NCI-H187 (cell line): ENCODE results near the gene FOXC1.

Experiments
- DNase-seq, 2 experiments: peaks; one replicate each; lab custom pipeline; 2025; lab: John Stamatoyannopoulos, UW

The FOXC1 gene

GRCh38 chr6:1609648-1610496 is at the start of gene FOXC1:
Gene FOXC1, plus strand, starts transcription at chr6:1609915. Its CDS starts 531 bp downstream, at chr6:1610446.
- no peak for DNase-seq

GRCh38 chr6:1560281-1561058 is 49.2 kb upstream of the FOXC1 start:
- no peak for DNase-seq

- no peak for DNase-seq
Observed at GRCh38 chr6:1561355-1561754, 48.4 kb upstream of the FOXC1 start.

DNA sequence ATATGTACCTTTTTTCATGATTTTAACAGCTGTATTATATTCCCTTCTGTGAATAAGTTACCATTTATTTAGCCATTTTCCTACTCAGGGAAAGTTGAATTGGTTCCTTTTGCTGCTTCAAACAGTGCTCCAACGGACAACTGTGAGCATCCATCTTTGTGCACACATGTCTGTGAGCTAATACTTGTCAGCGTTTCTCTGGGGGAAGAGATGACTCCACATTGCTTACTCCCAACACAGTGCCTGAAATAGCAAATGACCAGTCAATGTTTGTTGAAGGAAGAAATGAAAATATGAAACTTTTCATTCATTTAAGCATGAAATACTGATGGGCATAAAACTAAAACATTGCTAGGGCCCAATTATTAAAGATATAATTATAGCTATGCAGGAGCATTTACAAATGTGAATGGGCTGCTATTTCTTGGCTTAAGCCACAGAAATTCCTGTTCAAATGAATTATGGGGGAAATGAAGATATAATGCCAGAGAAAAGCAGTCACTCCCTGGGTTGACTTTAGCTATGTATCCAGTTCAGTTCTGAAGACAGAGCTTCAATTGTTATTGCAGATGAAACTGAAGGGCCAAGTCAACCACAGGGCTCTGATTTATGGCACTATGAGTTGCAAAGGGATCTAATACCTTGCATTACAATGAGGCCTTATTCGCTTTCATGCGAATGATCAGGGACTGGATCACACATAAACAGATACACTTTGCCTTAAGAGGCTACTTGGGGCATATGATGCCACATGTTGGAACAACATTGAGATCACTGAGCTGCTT is 47.4 kb upstream of the FOXC1 start:
- DNase-seq, result no peak

- no peak for DNase-seq
Observed at GRCh38 chr6:1569377-1569776, 40.3 kb upstream of the FOXC1 start.

- DNase-seq, result no peak
Observed at GRCh38 chr6:1570848-1571247, 38.9 kb upstream of the FOXC1 start.

GRCh38 chr6:1572892-1573291 is 36.8 kb upstream of the FOXC1 start:
- DNase-seq, result no peak

GRCh38 chr6:1574083-1574761 is 35.5 kb upstream of the FOXC1 start:
- no peak for DNase-seq

DNA sequence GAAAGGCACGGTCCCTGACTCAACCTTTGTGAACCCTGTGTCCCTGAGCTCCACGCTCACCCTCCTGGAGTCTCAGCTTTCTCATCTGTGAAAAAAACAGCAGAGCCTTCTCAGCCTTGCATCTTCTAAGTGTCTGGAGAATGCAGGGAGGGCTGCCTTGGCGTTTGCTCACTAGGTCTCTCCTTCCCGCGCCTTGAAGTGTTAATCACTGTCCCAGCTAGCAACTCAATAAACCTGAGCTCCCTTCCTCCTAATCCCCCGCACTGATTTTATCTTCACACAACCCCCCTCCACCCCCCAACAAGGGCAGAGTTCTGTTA is 34.9 kb upstream of the FOXC1 start:
- DNase-seq, result no peak

GRCh38 chr6:1575210-1576041 is 34.3 kb upstream of the FOXC1 start:
- DNase-seq, result no peak

DNA sequence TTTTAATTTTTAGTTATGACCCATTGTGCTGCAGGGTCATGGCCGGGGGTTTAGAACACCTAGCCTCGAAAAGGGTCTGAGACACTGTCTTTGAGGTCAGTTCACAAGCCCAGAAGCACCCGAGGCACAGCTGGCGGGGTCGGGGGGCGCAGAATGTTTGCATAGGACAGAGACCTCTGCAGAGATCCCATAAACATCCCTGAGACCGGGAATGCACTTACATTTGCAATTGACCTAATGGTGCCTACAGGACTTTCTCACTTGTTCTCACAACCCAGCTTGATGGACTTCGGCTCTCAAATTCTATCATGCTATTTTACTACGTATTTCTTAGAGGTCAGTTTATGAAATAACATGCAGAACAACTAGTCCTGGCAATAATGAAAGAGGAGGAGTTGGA is 33.5 kb upstream of the FOXC1 start:
- DNase-seq, result no peak

- no peak for DNase-seq
Observed at GRCh38 chr6:1576711-1577110, 33.0 kb upstream of the FOXC1 start.

- DNase-seq, result no peak
Observed at GRCh38 chr6:1577146-1577680, 32.5 kb upstream of the FOXC1 start.

GRCh38 chr6:1577896-1578745 is 31.6 kb upstream of the FOXC1 start:
- DNase-seq, result no peak

DNA sequence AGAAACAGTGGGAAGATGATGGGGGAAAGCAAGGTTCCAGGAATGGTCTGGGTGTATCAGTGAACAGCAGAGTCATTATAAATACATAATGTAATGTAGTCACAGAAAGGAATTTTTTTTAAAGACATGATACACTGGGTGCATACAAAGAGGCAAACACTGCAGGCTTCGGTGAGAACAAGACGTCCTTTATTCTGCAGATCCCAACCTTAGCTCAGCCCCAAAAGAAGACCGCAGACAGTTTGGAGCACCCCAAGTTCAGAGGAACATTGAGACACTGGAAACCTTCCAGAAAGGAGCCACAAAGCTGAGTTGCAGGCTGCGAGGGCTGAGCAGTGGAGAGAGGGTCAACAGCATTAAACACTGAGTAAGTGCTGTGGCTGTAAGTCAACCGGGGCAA is 30.6 kb upstream of the FOXC1 start:
- DNase-seq, result no peak

GRCh38 chr6:1580109-1580508 is 29.6 kb upstream of the FOXC1 start:
- no peak for DNase-seq

GRCh38 chr6:1580585-1580984 is 29.1 kb upstream of the FOXC1 start:
- DNase-seq, result no peak

DNA sequence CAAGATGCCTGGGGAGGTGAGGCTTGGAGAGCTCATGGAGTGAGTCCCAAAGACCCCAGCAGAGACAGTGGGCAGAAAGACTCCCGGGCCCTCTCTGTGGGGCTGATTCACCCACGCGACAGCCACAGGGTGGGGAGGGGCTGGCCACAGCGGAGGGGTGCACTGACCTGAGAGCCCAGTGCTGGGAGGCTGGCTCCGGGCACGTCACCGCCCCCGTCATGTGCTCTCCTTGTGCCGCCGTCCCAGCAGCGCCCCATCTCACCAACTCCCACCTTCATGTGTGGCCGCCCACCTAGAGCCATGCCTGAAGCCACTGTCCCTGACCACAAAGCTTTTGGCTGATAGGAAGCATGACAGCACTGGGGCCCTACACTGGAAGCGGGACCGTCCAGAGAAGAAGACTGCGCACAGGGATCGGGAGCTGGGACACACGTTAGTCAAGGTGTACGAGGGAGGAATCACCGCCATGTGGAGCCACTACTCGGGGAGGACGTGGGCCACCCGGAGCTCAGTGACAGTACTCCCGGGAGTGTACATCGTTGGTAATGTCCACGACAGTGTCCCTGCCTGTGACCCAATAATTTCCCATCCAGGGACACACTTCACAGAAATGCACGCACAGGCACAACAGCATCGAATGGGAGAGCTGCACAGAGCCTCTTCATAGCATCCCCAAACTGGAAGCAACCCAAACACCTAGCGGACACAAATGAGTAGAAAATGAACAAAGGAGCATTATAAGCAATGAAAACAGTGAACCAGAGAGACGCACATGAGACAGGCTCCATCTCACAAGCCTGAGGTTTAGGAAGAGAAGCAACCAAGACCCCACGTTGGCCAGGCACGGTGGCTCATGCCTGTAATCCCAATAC is 28.4 kb upstream of the FOXC1 start:
- no peak for DNase-seq

GRCh38 chr6:1584146-1584545 is 25.6 kb upstream of the FOXC1 start:
- no peak for DNase-seq
